Suprapubic skin (tissue), 4 donors: Measurements from ENCODE around the gene FN3K. TPM values are rescaled to one million over a fixed set of nuclear protein-coding genes. Genes with fewer than 3 reads are reported as not detected.
A peak's percentile ranks its signal among the peaks of the same experiment; 100 is the strongest.
"Not testable (repeated sequence)": the region's sequence is repeated elsewhere in the genome, so short reads cannot be mapped to it uniquely, and the experiment has no call there.

Source experiments
- DNase-seq, 2 donors: peaks; one replicate each; pipeline ENCODE4 v3.0.0-alpha.2; 2019; ENCODE audit warnings: low spot score in 2 of 2
- H3K27ac ChIP-seq: fragments of 200-600 bp; sonication (generic); one replicate; pipeline ENCODE4 v1.5.1; 2019
- H3K27me3 ChIP-seq: fragments of 200-600 bp; sonication (generic); one replicate; pipeline ENCODE4 v1.5.1; 2019
- H3K36me3 ChIP-seq: fragments of 200-600 bp; sonication (generic); one replicate; pipeline ENCODE4 v1.5.1; 2019
- H3K4me1 ChIP-seq: fragments of 200-600 bp; sonication (generic); one replicate; pipeline ENCODE4 v1.5.1; 2019
- H3K4me3 ChIP-seq: fragments of 200-600 bp; sonication (generic); one replicate; pipeline ENCODE4 v1.5.1; 2019; ENCODE audit warnings: mild to moderate bottlenecking
- H3K9me3 ChIP-seq: fragments of 200-600 bp; sonication (generic); one replicate; pipeline ENCODE4 v1.5.1; 2019
- EP300 ChIP-seq: sonication (generic); formaldehyde crosslinking; IDR thresholded peaks from one replicate; pipeline ENCODE4 v1.6.1; 2017; ENCODE audit warnings: antibody characterized with exemption
- POLR2A ChIP-seq, 2 donors: fragments of 450-650 bp; IDR thresholded peaks; one replicate each; pipeline ENCODE4 v1.6.1; 2017; ENCODE audit warnings: antibody characterized with exemption in 2 of 2, mild to moderate bottlenecking in 2 of 2, moderate library complexity in 2 of 2
- POLR2AphosphoS5 ChIP-seq, 3 donors: sonication (generic); formaldehyde crosslinking; IDR thresholded peaks; one replicate each; pipeline ENCODE4 v1.6.1; 2017; ENCODE audit warnings: antibody characterized with exemption in 3 of 3
- WGBS: methylation state at CpG from one replicate; pipeline ENCODE4 v1.1.5; 2018; 5-methylcytosine and 5-hydroxymethylcytosine counted together
- total RNA-seq, 4 donors: library from RNA; depleted of rRNA; stranded (reverse); fragments of >200 nt; gene quantifications; one replicate each; pipeline ENCODE4 v1.1.0, GENCODE V29; 2016
- TF ChIP-seq, protein P1 (sequence below), 2 donors: fragments of 200-600 bp in 1 of 2; fragments of 450-650 bp in 1 of 2; sonication (generic) in 1 of 2; IDR thresholded peaks; one replicate each; pipeline ENCODE4 v1.5.1; 2016 to 2019; ENCODE audit warnings: antibody characterized with exemption in 2 of 2, mild to moderate bottlenecking in 1 of 2, moderate library complexity in 1 of 2

Gene FN3K
- total RNA-seq, 4 donors from 2014 or later = 2.0 to 19.2 (median 4.2) TPM

- H3K27ac ChIP-seq = no peak overlapping the region
- H3K27me3 ChIP-seq = no peaks in the 10 kb centered on the region
- TF ChIP-seq EP300 = no peak
- TF ChIP-seq POLR2AphosphoS5 (IDR thresholded peaks at IDR 0.05) = no peak
- TF ChIP-seq POLR2A (IDR thresholded peaks at IDR 0.05) = no peak
- TF ChIP-seq, protein P1, sequence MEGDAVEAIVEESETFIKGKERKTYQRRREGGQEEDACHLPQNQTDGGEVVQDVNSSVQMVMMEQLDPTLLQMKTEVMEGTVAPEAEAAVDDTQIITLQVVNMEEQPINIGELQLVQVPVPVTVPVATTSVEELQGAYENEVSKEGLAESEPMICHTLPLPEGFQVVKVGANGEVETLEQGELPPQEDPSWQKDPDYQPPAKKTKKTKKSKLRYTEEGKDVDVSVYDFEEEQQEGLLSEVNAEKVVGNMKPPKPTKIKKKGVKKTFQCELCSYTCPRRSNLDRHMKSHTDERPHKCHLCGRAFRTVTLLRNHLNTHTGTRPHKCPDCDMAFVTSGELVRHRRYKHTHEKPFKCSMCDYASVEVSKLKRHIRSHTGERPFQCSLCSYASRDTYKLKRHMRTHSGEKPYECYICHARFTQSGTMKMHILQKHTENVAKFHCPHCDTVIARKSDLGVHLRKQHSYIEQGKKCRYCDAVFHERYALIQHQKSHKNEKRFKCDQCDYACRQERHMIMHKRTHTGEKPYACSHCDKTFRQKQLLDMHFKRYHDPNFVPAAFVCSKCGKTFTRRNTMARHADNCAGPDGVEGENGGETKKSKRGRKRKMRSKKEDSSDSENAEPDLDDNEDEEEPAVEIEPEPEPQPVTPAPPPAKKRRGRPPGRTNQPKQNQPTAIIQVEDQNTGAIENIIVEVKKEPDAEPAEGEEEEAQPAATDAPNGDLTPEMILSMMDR (IDR thresholded peaks at IDR 0.05) = no peak
- H3K36me3 ChIP-seq = peaks cover 24% of the 10 kb centered on the region
- peak overlapping the region; percentile 74 for H3K4me3 ChIP-seq
- H3K4me1 ChIP-seq = peaks cover 17% of the 10 kb centered on the region
- DNase-seq = no peak
- 83% methylated on average over 13 of the region's 18 CpGs for WGBS
- no peaks in the 10 kb centered on the region for H3K9me3 ChIP-seq
Measured at GRCh38 chr17:82736511-82737185, 1.2 kb downstream of the FN3K start.

GRCh38 chr17:82737967-82738877 is 2.8 kb downstream of the FN3K start:
- 66% methylated on average over 18 of the region's 26 CpGs for WGBS
- Histone ChIP-seq H3K36me3 (peaks cover 39% of the 10 kb centered on the region), H3K9me3 (no peaks in the 10 kb centered on the region), H3K27me3 (no peaks in the 10 kb centered on the region), H3K4me1 (peaks cover 17% of the 10 kb centered on the region), H3K27ac (no peak overlapping the region), H3K4me3 (no peak overlapping the region)
- TF ChIP-seq POLR2A (IDR thresholded peaks at IDR 0.05) (no peak), POLR2AphosphoS5 (IDR thresholded peaks at IDR 0.05) (no peak), EP300 (no peak)
- TF ChIP-seq, protein P1 (IDR thresholded peaks at IDR 0.05) = no peak
- no peak for DNase-seq

GRCh38 chr17:82740906-82741759 is 5.7 kb downstream of the FN3K start:
- no peaks in the 10 kb centered on the region for H3K27me3 ChIP-seq
- H3K4me3 ChIP-seq = no peak overlapping the region
- peaks cover 4% of the 10 kb centered on the region for H3K4me1 ChIP-seq
- DNase-seq = no peak
- H3K27ac ChIP-seq = no peak overlapping the region
- peaks cover 42% of the 10 kb centered on the region for H3K36me3 ChIP-seq
- 92% methylated on average over 8 of the region's 10 CpGs for WGBS
- H3K9me3 ChIP-seq = no peaks in the 10 kb centered on the region
- TF ChIP-seq EP300 (no peak), POLR2A (IDR thresholded peaks at IDR 0.05) (no peak), POLR2AphosphoS5 (IDR thresholded peaks at IDR 0.05) (no peak)
- TF ChIP-seq, protein P1 (IDR thresholded peaks at IDR 0.05) = no peak

DNA sequence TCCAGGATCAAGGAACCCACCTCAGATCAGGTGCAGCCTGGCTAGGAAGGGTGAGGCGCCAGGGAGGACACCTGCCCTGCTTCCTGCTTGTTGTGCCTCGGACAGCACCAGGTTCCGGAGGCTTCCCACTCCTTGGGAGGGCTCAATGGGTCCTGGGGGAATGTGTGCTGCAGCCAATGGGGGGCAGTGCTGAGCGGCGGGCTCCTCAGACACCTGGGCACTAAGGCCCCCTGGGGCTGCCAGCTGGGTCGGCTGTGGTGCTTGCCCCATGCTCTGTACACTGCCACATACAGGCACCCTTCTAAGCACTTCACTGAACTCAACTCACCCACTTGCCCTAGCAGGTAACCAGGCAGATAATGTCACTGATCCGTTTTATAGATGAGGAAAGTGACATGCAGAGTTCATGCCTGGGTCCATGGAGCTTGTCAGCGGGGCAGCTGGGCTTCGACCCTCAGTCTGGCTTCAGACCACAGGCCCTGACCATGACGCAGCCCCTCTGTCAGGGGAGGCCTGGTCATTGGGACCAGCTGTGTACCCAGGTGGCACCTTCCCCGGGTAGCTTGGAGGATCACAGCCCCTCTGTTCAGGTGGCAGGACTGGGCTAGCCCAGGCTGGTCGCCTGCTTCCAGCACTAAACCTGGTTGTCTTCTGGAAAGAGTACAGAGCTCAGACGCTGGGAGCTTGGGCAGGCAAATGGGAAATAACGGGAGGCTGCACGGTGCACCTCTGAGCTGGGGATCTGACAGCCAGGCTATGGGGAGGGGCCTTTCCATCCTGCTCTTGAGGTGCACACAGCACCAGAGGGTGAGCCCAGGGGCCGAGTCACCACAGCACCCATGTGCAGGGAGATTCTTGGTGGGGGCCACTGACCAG is 8.2 kb downstream of the FN3K start:
- TF ChIP-seq, protein P1 (IDR thresholded peaks at IDR 0.05) = no peak
- TF ChIP-seq EP300 = no peak
- TF ChIP-seq POLR2A (IDR thresholded peaks at IDR 0.05) = no peak
- no peak for TF ChIP-seq POLR2AphosphoS5 (IDR thresholded peaks at IDR 0.05)

DNA sequence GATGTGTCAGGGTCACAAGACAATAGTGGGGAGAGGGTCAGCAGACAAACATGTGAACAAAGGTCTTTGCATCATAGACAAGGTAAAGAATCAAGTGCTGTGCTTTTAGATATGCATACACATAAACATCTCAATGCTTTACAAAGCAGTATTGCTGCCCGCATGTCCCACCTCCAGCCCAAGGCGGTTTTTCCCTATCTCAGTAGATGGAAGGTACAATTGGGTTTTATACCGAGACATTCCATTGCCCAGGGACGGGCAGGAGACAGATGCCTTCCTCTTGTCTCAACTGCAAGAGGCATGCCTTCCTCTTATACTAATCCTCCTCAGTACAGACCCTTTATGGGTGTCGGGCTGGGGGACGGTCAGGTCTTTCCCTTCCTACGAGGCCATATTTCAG is 9.3 kb downstream of the FN3K start:
- not testable (repeated sequence) for H3K9me3 ChIP-seq, H3K4me3 ChIP-seq, DNase-seq, H3K27ac ChIP-seq, H3K4me1 ChIP-seq, H3K27me3 ChIP-seq
- 67% methylated on average over 5 of the region's 7 CpGs for WGBS
- peaks cover 36% of the 10 kb centered on the region for H3K36me3 ChIP-seq

More for the DNA sequence above, 8.2 kb downstream of the FN3K start:
- no peak for DNase-seq
- 86% methylated on average over 7 of the region's 16 CpGs for WGBS
- H3K9me3 ChIP-seq = peaks cover 4% of the 10 kb centered on the region
- H3K4me1 ChIP-seq = no peaks in the 10 kb centered on the region
- H3K36me3 ChIP-seq = peaks cover 36% of the 10 kb centered on the region
- H3K4me3 ChIP-seq = no peak overlapping the region
- H3K27me3 ChIP-seq = no peaks in the 10 kb centered on the region
- no peak overlapping the region for H3K27ac ChIP-seq
